ENCODE data around the gene MN1. TPM values are rescaled to one million over a fixed set of nuclear protein-coding genes. Genes with fewer than 3 reads are reported as not detected.

MN1 gene
- total RNA-seq, 2 donors from 2014 or later, result 22.9 to 41.8 TPM

GRCh38 chr22:27729246-27729645, 72.3 kb downstream of the MN1 start:
- DNase-seq (ENCODE audit: low spot score), result peak; percentile 42
- intact Hi-C loops (cut with DNase I), result no loop called here

- intact Hi-C loops (cut with DNase I), result no loop called here
- peak; percentile 1 for DNase-seq (ENCODE audit: low spot score)
These were observed 73.7 kb downstream of the MN1 start for GRCh38 chr22:27727673-27728451.

- intact Hi-C loops (cut with DNase I), result no loop called here
- DNase-seq (ENCODE audit: low spot score), result peak; percentile 92
These were observed 74.7 kb downstream of the MN1 start for GRCh38 chr22:27726686-27727449.

GRCh38 chr22:27726331-27726685, 75.2 kb downstream of the MN1 start:
- intact Hi-C loops (cut with DNase I), result no loop called here
- peak; percentile 43 for DNase-seq (ENCODE audit: low spot score)

- intact Hi-C loops (cut with DNase I), result no loop called here
These were observed 75.9 kb downstream of the MN1 start for GRCh38 chr22:27725661-27726060.

GRCh38 chr22:27724709-27725108, 76.8 kb downstream of the MN1 start:
- intact Hi-C loops (cut with DNase I), result no loop called here
- peak; percentile 74 for DNase-seq (ENCODE audit: low spot score)

More at GRCh38 chr22:27725661-27726060, 75.9 kb downstream of the MN1 start:
- peak; percentile 10 for DNase-seq (ENCODE audit: low spot score)

- intact Hi-C loops (cut with DNase I), result no loop called here
These were observed 77.4 kb downstream of the MN1 start for GRCh38 chr22:27724157-27724556.

GRCh38 chr22:27723708-27724107, 77.8 kb downstream of the MN1 start:
- DNase-seq (ENCODE audit: low spot score), result peak; percentile 2
- intact Hi-C loops (cut with DNase I), result no loop called here

More at GRCh38 chr22:27724157-27724556, 77.4 kb downstream of the MN1 start:
- peak; percentile 1 for DNase-seq (ENCODE audit: low spot score)

GRCh38 chr22:27723158-27723557, 78.4 kb downstream of the MN1 start:
- intact Hi-C loops (cut with DNase I), result no loop called here
- DNase-seq (ENCODE audit: low spot score), result no peak

GRCh38 chr22:27720860-27721259, 80.7 kb downstream of the MN1 start:
- DNase-seq (ENCODE audit: low spot score), result peak; percentile 45
- intact Hi-C loops (cut with DNase I), result no loop called here

GRCh38 chr22:27719535-27720227, 81.9 kb downstream of the MN1 start:
- peak; percentile 81 for DNase-seq (ENCODE audit: low spot score)
- intact Hi-C loops (cut with DNase I), result no loop called here

- DNase-seq (ENCODE audit: low spot score), result no peak
- intact Hi-C loops (cut with DNase I), result no loop called here
These were observed 82.6 kb downstream of the MN1 start for GRCh38 chr22:27719036-27719347.

GRCh38 chr22:27718186-27719035, 83.1 kb downstream of the MN1 start:
- intact Hi-C loops (cut with DNase I), result no loop called here
- peak; percentile 96 for DNase-seq (ENCODE audit: low spot score)

GRCh38 chr22:27717094-27717493, 84.5 kb downstream of the MN1 start:
- intact Hi-C loops (cut with DNase I), result no loop called here
- no peak for DNase-seq (ENCODE audit: low spot score)

- no peak for DNase-seq (ENCODE audit: low spot score)
- intact Hi-C loops (cut with DNase I), result no loop called here
These were observed 85.5 kb downstream of the MN1 start for GRCh38 chr22:27716074-27716473.

- intact Hi-C loops (cut with DNase I), result no loop called here
- peak; percentile 66 for DNase-seq (ENCODE audit: low spot score)
These were observed 86.5 kb downstream of the MN1 start for GRCh38 chr22:27715106-27715505.

GRCh38 chr22:27714068-27714467, 87.5 kb downstream of the MN1 start:
- intact Hi-C loops (cut with DNase I), result loop anchor here in 1 of 2 donors (5.0 kb wide), 1 partner anchor 1823 kb away; no protein-coding TSS in a partner anchor

GRCh38 chr22:27713461-27713860, 88.1 kb downstream of the MN1 start:
- intact Hi-C loops (cut with DNase I), result loop anchor here in 1 of 2 donors (5.0 kb wide), 1 partner anchor 1824 kb away; no protein-coding TSS in a partner anchor
- peak; percentile 5 for DNase-seq (ENCODE audit: low spot score)

More at GRCh38 chr22:27714068-27714467, 87.5 kb downstream of the MN1 start:
- no peak for DNase-seq (ENCODE audit: low spot score)

- DNase-seq (ENCODE audit: low spot score), result no peak
- intact Hi-C loops (cut with DNase I), result loop anchor here in 1 of 2 donors (5.0 kb wide), 1 partner anchor 1826 kb away; no protein-coding TSS in a partner anchor
These were observed 89.8 kb downstream of the MN1 start for GRCh38 chr22:27711756-27712155.
